HEK293 (cell line): ENCODE data around the gene LRRC46.

Experiments
- CTCF ChIA-PET: fragments of 350-600 bp; formaldehyde crosslinking; extraction: SDS; loops from one replicate; lab custom pipeline; 2021; ENCODE audit warnings: antibody characterized with exemption; lab: Yijun Ruan, JAX
- POLR2A ChIA-PET: fragments of 300-600 bp; formaldehyde crosslinking; extraction: SDS; loops from one replicate; lab custom pipeline; 2020; ENCODE audit warnings: antibody characterized with exemption, inconsistent platforms; lab: Yijun Ruan, JAX
- H3K27ac ChIP-seq: fragments of 200-500 bp; sonication (Bioruptor generic); 2 replicates; pipeline ENCODE4 v1.5.1; 2014; ENCODE audit warnings: low read depth, low read length, control low read depth, inconsistent platforms; ENCODE audit errors: extremely low read depth
- H3K36me3 ChIP-seq, 2 experiments: fragments of 200-500 bp in 1 of 2; sonication (Bioruptor generic) in 1 of 2; 1 replicate in 1 of 2; 2 replicates in 1 of 2; pipeline ENCODE4 v1.5.1; 2014 to 2017; ENCODE audit warnings: inconsistent platforms in 2 of 2, low read length in 2 of 2; ENCODE audit not compliant: control insufficient read depth in 2 of 2, insufficient read depth in 1 of 2
- H3K4me1 ChIP-seq: fragments of 200-500 bp; sonication (Bioruptor generic); 2 replicates; pipeline ENCODE4 v1.5.1; 2014; ENCODE audit warnings: mild to moderate bottlenecking, low read length, inconsistent platforms; ENCODE audit not compliant: control insufficient read depth, insufficient read depth
- H3K4me3 ChIP-seq: 2 replicates; pipeline ENCODE4 v1.5.1; 2011; ENCODE audit warnings: low read depth, mild to moderate bottlenecking, control low read depth, low read length, moderate library complexity
- H3K9me3 ChIP-seq: fragments of 200-500 bp; sonication (Bioruptor generic); 2 replicates; pipeline ENCODE4 v1.5.1; 2014; ENCODE audit warnings: low read depth, low read length, inconsistent platforms; ENCODE audit not compliant: control insufficient read depth, insufficient read depth
- HOXA7 ChIP-seq: sonication (generic); formaldehyde crosslinking; IDR thresholded peaks from 2 replicates; pipeline ENCODE4 v1.8.1; 2022; ENCODE audit warnings: missing genetic modification reagents, borderline replicate concordance
- KLF1 ChIP-seq: fragments of 450-650 bp; formaldehyde crosslinking; IDR thresholded peaks from 2 replicates; pipeline ENCODE4 v1.5.1; 2016; ENCODE audit warnings: missing biosample characterization, missing genetic modification characterization
- KLF17 ChIP-seq: fragments of 450-650 bp; formaldehyde crosslinking; IDR thresholded peaks from 2 replicates; pipeline ENCODE4 v1.5.1; 2016; ENCODE audit warnings: missing biosample characterization, missing genetic modification characterization
- SALL2 ChIP-seq: fragments of 450-650 bp; formaldehyde crosslinking; IDR thresholded peaks from 2 replicates; pipeline ENCODE4 v1.5.0; 2017; ENCODE audit warnings: missing biosample characterization, mild to moderate bottlenecking, missing genetic modification characterization, borderline replicate concordance
- SP2 ChIP-seq: fragments of 450-650 bp; formaldehyde crosslinking; IDR thresholded peaks from 2 replicates; pipeline ENCODE4 v1.5.1; 2016; ENCODE audit warnings: missing biosample characterization, missing genetic modification characterization
- YY2 ChIP-seq: fragments of 450-650 bp; formaldehyde crosslinking; IDR thresholded peaks from 2 replicates; pipeline ENCODE4 v1.5.1; 2016; ENCODE audit warnings: missing biosample characterization, missing genetic modification characterization
- ZBTB7A ChIP-seq: fragments of 450-650 bp; formaldehyde crosslinking; IDR thresholded peaks from 2 replicates; pipeline ENCODE4 v1.5.1; 2016; ENCODE audit warnings: low read depth, missing biosample characterization, missing genetic modification characterization
- ZNF112 ChIP-seq: fragments of 450-650 bp; formaldehyde crosslinking; IDR thresholded peaks from 2 replicates; pipeline ENCODE4 v1.5.0; 2017; ENCODE audit warnings: missing biosample characterization, missing genetic modification characterization
- ZNF132 ChIP-seq: fragments of 450-650 bp; formaldehyde crosslinking; IDR thresholded peaks from 2 replicates; pipeline ENCODE4 v1.5.1; 2017; ENCODE audit warnings: missing biosample characterization, missing genetic modification characterization, borderline replicate concordance
- ZNF146 ChIP-seq: fragments of 450-650 bp; formaldehyde crosslinking; IDR thresholded peaks from 2 replicates; pipeline ENCODE4 v1.5.1; 2016; ENCODE audit warnings: missing biosample characterization, missing genetic modification characterization
- ZNF175 ChIP-seq: fragments of 450-650 bp; formaldehyde crosslinking; IDR thresholded peaks from 2 replicates; pipeline ENCODE4 v1.5.1; 2016; ENCODE audit warnings: missing biosample characterization, missing genetic modification characterization
- ZNF214 ChIP-seq: fragments of 450-650 bp; formaldehyde crosslinking; IDR thresholded peaks from 2 replicates; pipeline ENCODE4 v1.5.1; 2017; ENCODE audit warnings: missing biosample characterization, mild to moderate bottlenecking, missing genetic modification characterization, borderline replicate concordance
- ZNF324 ChIP-seq: fragments of 450-650 bp; formaldehyde crosslinking; IDR thresholded peaks from 2 replicates; pipeline ENCODE4 v1.5.1; 2016; ENCODE audit warnings: missing biosample characterization, missing genetic modification characterization
- ZNF341 ChIP-seq: fragments of 450-650 bp; formaldehyde crosslinking; IDR thresholded peaks from 2 replicates; pipeline ENCODE4; 2016; ENCODE audit warnings: low read depth, missing biosample characterization, missing genetic modification characterization
- ZNF48 ChIP-seq: fragments of 450-650 bp; formaldehyde crosslinking; IDR thresholded peaks from 2 replicates; pipeline ENCODE4 v1.5.1; 2016; ENCODE audit warnings: missing biosample characterization, missing genetic modification characterization
- ZNF518A ChIP-seq: fragments of 450-650 bp; formaldehyde crosslinking; conservative IDR thresholded peaks from 2 replicates; pipeline ENCODE4 v1.5.1; 2016; ENCODE audit warnings: low read depth, missing biosample characterization, missing genetic modification characterization
- ZNF600 ChIP-seq: fragments of 450-650 bp; formaldehyde crosslinking; IDR thresholded peaks from 2 replicates; pipeline ENCODE4 v1.5.1; 2016; ENCODE audit warnings: missing biosample characterization, missing genetic modification characterization
- ZNF76 ChIP-seq: fragments of 450-650 bp; formaldehyde crosslinking; IDR thresholded peaks from 2 replicates; pipeline ENCODE4; 2016; ENCODE audit warnings: low read depth, missing biosample characterization, missing genetic modification characterization, borderline replicate concordance
- TF ChIP-seq, protein P1 (sequence below): fragments of 450-650 bp; formaldehyde crosslinking; optimal IDR thresholded peaks from 2 replicates; pipeline ENCODE3; 2016; ENCODE audit warnings: missing biosample characterization, mild to moderate bottlenecking, missing genetic modification characterization
- TF ChIP-seq, protein P2 (sequence below): fragments of 450-650 bp; formaldehyde crosslinking; IDR thresholded peaks from 2 replicates; pipeline ENCODE4 v1.5.1; 2016; ENCODE audit warnings: missing biosample characterization, missing genetic modification characterization
- TF ChIP-seq, protein P3 (sequence below): fragments of 450-650 bp; formaldehyde crosslinking; IDR thresholded peaks from 2 replicates; pipeline ENCODE4 v1.5.1; 2016; ENCODE audit warnings: missing biosample characterization, missing genetic modification characterization

The LRRC46 gene

GRCh38 chr17:47848198-47848513 lies 16.7 kb downstream of the LRRC46 start:
- Histone ChIP-seq H3K4me3 (no peak overlapping the region), H3K27ac (no peak overlapping the region), H3K36me3 (peaks cover 0 to 4% of the 10 kb centered on the region in 2 experiments; a peak in 1 of 3 replicates), H3K9me3 (no peaks in the 10 kb centered on the region), H3K4me1 (peaks cover 4% of the 10 kb centered on the region; the same call in 1 of the 2 replicates)
- TF ChIP-seq, protein P1, sequence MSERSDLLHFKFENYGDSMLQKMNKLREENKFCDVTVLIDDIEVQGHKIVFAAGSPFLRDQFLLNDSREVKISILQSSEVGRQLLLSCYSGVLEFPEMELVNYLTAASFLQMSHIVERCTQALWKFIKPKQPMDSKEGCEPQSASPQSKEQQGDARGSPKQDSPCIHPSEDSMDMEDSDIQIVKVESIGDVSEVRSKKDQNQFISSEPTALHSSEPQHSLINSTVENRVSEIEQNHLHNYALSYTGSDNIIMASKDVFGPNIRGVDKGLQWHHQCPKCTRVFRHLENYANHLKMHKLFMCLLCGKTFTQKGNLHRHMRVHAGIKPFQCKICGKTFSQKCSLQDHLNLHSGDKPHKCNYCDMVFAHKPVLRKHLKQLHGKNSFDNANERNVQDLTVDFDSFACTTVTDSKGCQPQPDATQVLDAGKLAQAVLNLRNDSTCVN: no peak
- TF ChIP-seq, protein P2, sequence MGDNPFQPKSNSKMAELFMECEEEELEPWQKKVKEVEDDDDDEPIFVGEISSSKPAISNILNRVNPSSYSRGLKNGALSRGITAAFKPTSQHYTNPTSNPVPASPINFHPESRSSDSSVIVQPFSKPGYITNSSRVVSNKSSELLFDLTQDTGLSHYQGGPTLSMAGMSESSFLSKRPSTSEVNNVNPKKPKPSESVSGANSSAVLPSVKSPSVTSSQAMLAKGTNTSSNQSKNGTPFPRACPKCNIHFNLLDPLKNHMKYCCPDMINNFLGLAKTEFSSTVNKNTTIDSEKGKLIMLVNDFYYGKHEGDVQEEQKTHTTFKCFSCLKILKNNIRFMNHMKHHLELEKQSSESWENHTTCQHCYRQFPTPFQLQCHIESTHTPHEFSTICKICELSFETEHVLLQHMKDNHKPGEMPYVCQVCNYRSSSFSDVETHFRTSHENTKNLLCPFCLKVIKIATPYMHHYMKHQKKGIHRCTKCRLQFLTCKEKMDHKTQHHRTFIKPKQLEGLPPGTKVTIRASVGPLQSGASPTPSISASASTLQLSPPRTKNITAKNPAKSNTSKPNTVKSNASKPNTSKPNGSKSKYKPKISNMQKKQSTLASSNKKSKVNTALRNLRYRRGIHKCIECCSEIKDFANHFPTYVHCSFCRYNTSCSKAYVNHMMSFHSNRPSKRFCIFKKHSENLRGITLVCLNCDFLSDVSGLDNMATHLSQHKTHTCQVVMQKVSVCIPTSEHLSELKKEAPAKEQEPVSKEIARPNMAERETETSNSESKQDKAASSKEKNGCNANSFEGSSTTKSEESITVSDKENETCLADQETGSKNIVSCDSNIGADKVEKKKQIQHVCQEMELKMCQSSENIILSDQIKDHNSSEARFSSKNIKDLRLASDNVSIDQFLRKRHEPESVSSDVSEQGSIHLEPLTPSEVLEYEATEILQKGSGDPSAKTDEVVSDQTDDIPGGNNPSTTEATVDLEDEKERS (tag by site-specific recombination): no peak
- TF ChIP-seq, protein P3, sequence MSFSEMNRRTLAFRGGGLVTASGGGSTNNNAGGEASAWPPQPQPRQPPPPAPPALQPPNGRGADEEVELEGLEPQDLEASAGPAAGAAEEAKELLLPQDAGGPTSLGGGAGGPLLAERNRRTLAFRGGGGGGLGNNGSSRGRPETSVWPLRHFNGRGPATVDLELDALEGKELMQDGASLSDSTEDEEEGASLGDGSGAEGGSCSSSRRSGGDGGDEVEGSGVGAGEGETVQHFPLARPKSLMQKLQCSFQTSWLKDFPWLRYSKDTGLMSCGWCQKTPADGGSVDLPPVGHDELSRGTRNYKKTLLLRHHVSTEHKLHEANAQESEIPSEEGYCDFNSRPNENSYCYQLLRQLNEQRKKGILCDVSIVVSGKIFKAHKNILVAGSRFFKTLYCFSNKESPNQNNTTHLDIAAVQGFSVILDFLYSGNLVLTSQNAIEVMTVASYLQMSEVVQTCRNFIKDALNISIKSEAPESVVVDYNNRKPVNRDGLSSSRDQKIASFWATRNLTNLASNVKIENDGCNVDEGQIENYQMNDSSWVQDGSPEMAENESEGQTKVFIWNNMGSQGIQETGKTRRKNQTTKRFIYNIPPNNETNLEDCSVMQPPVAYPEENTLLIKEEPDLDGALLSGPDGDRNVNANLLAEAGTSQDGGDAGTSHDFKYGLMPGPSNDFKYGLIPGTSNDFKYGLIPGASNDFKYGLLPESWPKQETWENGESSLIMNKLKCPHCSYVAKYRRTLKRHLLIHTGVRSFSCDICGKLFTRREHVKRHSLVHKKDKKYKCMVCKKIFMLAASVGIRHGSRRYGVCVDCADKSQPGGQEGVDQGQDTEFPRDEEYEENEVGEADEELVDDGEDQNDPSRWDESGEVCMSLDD (tag by site-specific recombination): no peak
- TF ChIP-seq KLF1 (tag by site-specific recombination) (no peak), KLF17 (tag by site-specific recombination) (no peak), ZNF76 (tag by site-specific recombination) (no peak), ZNF146 (tag by site-specific recombination) (no peak), SALL2 (tag by site-specific recombination) (no peak), ZNF112 (tag by site-specific recombination) (no peak), YY2 (tag by site-specific recombination) (no peak), SP2 (tag by site-specific recombination) (no peak), ZNF214 (no peak), ZNF48 (no peak), ZNF341 (tag by site-specific recombination) (no peak), ZNF324 (tag by site-specific recombination) (no peak), HOXA7 (no peak), ZBTB7A (tag by site-specific recombination) (no peak), ZNF175 (tag by site-specific recombination) (no peak)
- ChIA-PET CTCF (interaction anchor here (0.6 to 19.4 kb wide), 14 partner anchors 10 to 391 kb away, joined by 3 to 837 read pairs (median 4); partner anchors contain the start of genes CDK5RAP3, PNPO and SP2), POLR2A (interaction anchor here (0.9 to 4.4 kb wide), 2 partner anchors 14 to 47 kb away, joined by 3 to 15 read pairs; partner anchors contain the start of gene SP2)

DNA sequence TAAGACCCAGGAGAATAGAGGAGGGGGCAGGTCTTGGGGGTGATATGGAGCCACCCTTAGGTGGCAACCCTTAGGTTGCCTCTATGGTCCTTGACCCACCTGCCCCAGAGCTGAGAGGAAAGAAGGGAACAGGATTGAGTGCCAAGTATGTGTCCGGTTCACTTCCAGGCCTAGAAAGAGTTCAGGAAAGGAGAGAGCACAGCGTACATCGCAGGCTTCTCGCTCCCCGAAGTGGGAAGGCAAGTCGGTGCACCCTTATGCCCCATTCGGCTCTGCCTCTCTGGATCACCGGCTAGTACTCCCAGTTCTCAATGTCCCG lies 18.9 kb downstream of the LRRC46 start:
- ChIA-PET POLR2A (interaction anchor here (1.0 to 3.0 kb wide), 8 partner anchors 9 to 642 kb away, joined by 3 to 15 read pairs (median 4); partner anchors contain the start of genes LRRC46, MRPL10, SCRN2 and SP2), CTCF (interaction anchor here (0.6 to 19.4 kb wide), 9 partner anchors 7 to 196 kb away, joined by 3 to 837 read pairs (median 3); partner anchors contain the start of genes SCRN2 and SP2)
- Histone ChIP-seq H3K9me3 (no peaks in the 10 kb centered on the region), H3K4me1 (peaks cover 4% of the 10 kb centered on the region; the same call in 1 of the 2 replicates), H3K27ac (no peak overlapping the region; the same call in 1 of the 2 replicates), H3K36me3 (peaks cover 0 to 4% of the 10 kb centered on the region in 2 experiments; a peak in 1 of 3 replicates), H3K4me3 (peak overlapping the region; percentile 46)
- no peak for TF ChIP-seq ZNF600 (tag by site-specific recombination)
- no peak for TF ChIP-seq ZNF518A (tag by site-specific recombination)
- TF ChIP-seq ZNF132 (tag by site-specific recombination): no peak
